Mesodermal cell (in vitro differentiated cells): ENCODE results near the gene SCAF11.
A peak's percentile ranks its signal among the peaks of the same experiment; 100 is the strongest.
"Not testable (repeated sequence)": the region's sequence is repeated elsewhere in the genome, so short reads cannot be mapped to it uniquely, and the experiment has no call there.

Experiments used
- H3K27ac ChIP-seq: 2 replicates; pipeline ENCODE4 v1.7.0; 2013; ENCODE audit warnings: mild to moderate bottlenecking, low read depth, low read length, moderate library complexity; ENCODE audit not compliant: severe bottlenecking
- H3K36me3 ChIP-seq: 2 replicates; pipeline ENCODE4 v1.7.1; 2013; ENCODE audit warnings: mild to moderate bottlenecking, low read length, moderate library complexity; ENCODE audit not compliant: control insufficient read depth, insufficient read depth
- H3K4me1 ChIP-seq: one replicate; pipeline ENCODE4 v1.7.1; 2013; ENCODE audit warnings: mild to moderate bottlenecking, low read length; ENCODE audit not compliant: insufficient read depth, control insufficient read depth, poor library complexity, severe bottlenecking
- H3K4me3 ChIP-seq: 2 replicates; pipeline ENCODE4 v1.7.0; 2013; ENCODE audit warnings: low read length, control low read depth, mild to moderate bottlenecking; ENCODE audit not compliant: insufficient read depth, poor library complexity, severe bottlenecking; ENCODE audit errors: extremely low read depth
- H3K9me3 ChIP-seq: 2 replicates; pipeline ENCODE4 v1.7.1; 2013; ENCODE audit warnings: mild to moderate bottlenecking, low read length, moderate library complexity; ENCODE audit not compliant: control insufficient read depth
- WGBS, 2 experiments: methylation state at CpG; one replicate each; pipeline ENCODE4 v1.1.5; 2013; ENCODE audit warnings: missing lambda C conversion rate in 2 of 2; ENCODE audit not compliant: insufficient coverage in 2 of 2; 5-methylcytosine and 5-hydroxymethylcytosine counted together

The SCAF11 gene

DNA sequence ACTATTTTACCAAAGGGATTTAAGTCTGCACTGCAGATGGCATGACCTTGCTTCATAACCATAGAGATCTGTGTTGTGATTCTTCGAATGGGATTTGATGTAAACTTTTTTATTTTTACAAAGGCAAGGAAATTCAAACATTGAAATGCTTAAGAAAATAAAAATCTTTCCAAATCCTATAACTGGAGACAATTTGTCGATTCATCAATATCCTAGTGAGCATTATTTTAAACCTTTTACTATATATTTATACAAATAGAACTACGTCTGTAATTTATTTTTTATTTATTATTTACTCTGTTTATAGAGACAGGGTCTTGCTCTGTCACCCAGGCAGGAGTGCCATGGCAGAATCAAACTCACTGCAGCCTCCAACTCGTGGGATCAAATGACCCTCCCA, 14.3 kb upstream of the SCAF11 start:
- no CpG with 5 or more reads among the region's 4 CpGs for WGBS, 2 experiments

DNA sequence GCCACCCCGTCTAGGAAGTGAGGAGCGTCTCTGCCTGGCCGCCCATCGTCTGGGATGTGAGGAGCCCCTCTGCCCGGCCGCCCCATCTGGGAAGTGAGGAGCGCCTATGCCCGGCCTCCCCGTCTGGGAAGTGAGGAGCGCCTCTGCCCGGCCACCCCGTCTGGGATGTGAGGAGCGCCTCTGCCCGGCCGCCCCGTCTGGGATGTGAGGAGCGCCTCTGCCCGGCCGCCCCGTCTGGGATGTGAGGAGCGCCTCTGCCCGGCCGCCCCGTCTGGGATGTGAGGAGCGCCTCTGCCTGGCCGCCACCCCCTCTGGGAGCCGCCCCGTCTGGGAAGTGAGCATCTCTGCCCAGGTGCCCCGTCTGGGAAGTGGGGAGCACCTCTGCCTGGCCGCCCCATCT, 9.7 kb upstream of the SCAF11 start:
- not testable (repeated sequence) for H3K9me3 ChIP-seq, H3K4me1 ChIP-seq, H3K27ac ChIP-seq, H3K36me3 ChIP-seq, H3K4me3 ChIP-seq
- 94 to 95% methylated on average over 3 to 14 of the region's 30 CpGs for WGBS, 2 experiments

More for the DNA sequence above, 14.3 kb upstream of the SCAF11 start:
- Histone ChIP-seq H3K36me3 (no peaks in the 10 kb centered on the region), H3K27ac (no peak overlapping the region), H3K4me1 (no peaks in the 10 kb centered on the region), H3K4me3 (no peak overlapping the region), H3K9me3 (no peaks in the 10 kb centered on the region)

DNA sequence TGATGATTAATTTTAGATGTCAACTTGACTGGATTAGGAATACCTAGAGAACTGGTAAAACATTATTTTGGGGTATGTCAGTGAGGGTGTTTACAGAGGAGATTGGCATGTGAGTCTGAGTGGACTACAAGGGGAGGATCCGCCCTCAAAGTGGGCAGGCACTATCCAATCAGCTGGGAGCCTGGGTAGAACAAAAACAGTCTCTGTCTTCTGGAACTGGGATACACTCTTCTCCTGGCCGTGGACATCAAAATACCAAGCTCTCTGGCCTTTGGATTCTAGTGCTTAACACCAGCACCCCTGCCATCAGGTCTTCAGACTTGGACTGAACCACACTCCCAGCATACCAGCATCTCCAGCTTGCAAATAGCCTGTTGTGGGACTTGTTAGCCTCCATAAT, 4.4 kb upstream of the SCAF11 start:
- no peaks in the 10 kb centered on the region for H3K36me3 ChIP-seq
- H3K27ac ChIP-seq: no peak overlapping the region
- no peaks in the 10 kb centered on the region for H3K4me1 ChIP-seq
- no peak overlapping the region for H3K4me3 ChIP-seq
- H3K9me3 ChIP-seq: peaks cover 3% of the 10 kb centered on the region
- 65 to 78% methylated on average over 1 to 2 of the region's 2 CpGs for WGBS, 2 experiments

DNA sequence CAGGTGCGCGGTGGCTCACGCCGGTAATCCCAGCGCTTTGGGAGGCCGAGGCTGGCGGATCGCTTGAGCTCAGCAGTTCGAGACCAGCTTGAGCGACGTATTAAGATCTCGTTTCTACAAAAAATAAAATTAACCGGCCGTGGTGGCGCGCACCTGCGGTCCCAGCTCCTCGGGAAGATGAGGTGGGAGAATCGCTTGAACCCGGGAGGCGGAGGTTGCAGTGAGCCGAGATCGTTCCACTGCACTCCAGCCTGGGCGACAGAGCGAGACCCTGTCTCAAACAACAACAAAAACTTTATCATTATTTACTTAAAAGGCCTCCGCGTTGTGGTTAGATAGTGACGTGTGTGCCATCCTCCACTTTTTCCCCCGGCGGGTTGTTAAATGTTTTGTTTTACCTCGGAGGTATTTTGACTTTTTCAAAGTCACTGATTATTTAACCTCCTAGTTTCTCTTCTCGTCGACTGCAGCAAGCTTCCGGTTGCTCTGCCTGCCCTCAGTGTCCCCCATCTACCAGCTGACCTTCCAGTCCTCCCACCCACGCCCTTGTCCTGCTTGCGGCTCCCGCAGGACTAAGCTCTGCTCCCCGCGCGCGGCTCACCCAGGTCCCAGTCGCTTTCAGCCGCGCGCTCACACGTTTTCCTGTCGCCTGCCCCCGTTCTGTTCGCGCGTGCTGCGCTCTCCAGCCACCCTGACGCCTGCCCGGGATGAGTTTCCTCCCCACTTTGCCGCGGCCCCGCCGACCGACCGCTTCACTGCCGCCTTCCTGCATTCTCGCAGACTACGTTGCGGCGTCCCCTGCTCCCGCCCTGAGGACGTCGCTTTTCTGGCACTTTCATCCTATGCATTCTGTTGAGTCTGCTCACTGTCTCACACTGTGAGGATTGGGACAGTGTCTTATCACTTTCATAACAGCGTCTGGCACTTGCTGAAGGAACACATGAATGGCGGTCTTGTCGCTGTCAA, 1.2 kb upstream of the SCAF11 start:
- Histone ChIP-seq H3K9me3 (no peaks in the 10 kb centered on the region), H3K27ac (peak overlapping the region; percentile 93), H3K4me1 (peaks cover 7% of the 10 kb centered on the region), H3K4me3 (peak overlapping the region; percentile 40), H3K36me3 (peaks cover under 1% of the 10 kb centered on the region)
- 34 to 36% methylated on average over 62 to 69 of the region's 71 CpGs for WGBS, 2 experiments

DNA sequence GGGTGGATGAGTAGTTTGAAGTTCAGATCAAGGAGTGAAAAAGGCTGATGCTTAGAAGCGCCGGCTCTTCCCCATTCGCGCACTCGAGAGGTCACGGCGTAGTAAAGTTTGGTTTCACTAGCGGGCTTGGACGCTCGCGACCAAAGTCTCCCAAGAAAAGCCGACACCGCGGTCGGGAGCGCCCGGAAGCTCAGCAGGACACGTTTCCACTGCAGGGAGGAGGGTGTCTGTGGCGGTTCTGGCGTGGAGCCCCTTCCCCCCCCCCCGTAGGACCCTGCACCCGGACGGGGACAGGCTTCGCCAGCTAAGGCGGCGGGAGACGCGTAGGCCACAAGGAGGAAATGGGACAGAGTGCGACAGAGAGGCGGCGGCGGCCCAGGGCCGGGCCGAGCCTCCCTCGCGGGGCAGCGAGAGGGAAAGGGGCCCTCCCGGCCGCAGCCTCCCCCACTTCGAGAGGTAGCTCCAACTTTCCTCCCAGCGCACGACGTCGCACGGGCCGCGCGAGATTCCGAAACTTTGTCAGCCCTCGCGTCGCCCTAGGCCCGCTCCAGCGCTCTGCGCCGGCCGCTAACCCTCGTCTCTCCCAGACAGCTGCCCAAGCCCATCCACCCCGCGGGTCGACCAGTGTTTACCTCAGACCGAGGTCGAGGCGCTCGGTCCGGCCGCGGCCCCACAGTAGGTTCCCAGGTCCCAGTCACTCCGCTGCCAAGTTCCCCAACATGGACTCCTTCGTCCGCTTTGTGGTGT, 480 bp downstream of the SCAF11 start:
- Histone ChIP-seq H3K27ac (peak overlapping the region; percentile 96), H3K4me3 (peak overlapping the region; percentile 82), H3K9me3 (no peaks in the 10 kb centered on the region), H3K36me3 (peaks cover 17% of the 10 kb centered on the region), H3K4me1 (peaks cover 16% of the 10 kb centered on the region)
- WGBS, 2 experiments: 0% methylated on average over 58 of the region's 71 CpGs

DNA sequence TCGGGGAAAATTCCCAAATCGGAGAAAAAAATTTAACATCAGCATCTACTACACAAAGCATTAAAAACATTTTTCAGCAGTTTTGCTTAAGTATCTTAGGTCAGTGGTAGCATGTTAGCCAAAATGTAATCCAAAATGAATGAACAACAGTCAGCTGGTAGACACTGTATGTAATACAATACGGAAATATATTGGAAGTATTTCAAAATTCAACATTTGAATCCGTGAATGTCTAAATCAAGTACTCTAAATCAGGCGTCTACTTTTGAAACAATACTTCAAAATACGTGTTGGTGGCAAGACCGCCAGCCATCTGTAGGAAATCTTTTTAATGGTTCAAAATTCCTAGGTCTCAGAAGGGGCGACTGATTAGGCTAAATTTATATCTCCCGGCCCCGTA, 1.1 kb downstream of the SCAF11 start:
- H3K36me3 ChIP-seq: peaks cover 23% of the 10 kb centered on the region
- 0% methylated on average over 6 to 7 of the region's 10 CpGs for WGBS, 2 experiments
- peak overlapping the region; percentile 82 for H3K4me3 ChIP-seq
- peaks cover 16% of the 10 kb centered on the region for H3K4me1 ChIP-seq
- H3K27ac ChIP-seq: peak overlapping the region; percentile 96
- H3K9me3 ChIP-seq: no peaks in the 10 kb centered on the region

DNA sequence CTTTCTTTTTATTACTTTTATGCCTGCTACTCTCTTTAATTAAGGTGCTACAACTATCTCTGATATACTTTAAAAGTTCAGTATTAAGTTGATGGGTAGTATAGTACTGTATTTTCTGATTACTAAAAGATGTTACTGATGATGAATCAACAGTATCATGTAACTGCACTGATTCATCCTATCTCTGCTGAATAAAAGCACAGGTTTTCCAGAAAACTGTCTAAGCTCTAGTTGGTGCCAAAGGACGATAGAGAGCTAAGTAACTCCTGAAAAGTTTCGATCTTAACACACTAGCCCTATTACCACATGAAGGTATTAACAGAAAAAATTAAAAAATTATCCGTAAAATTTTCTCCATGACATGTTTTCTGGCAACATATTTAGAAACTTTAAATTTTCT, 2.1 kb downstream of the SCAF11 start:
- H3K4me1 ChIP-seq: peaks cover 16% of the 10 kb centered on the region
- peak overlapping the region; percentile 3 for H3K27ac ChIP-seq
- no peaks in the 10 kb centered on the region for H3K9me3 ChIP-seq
- 67 to 100% methylated on average over 1 to 2 of the region's 3 CpGs for WGBS, 2 experiments
- peak overlapping the region; percentile 82 for H3K4me3 ChIP-seq
- H3K36me3 ChIP-seq: peaks cover 25% of the 10 kb centered on the region

DNA sequence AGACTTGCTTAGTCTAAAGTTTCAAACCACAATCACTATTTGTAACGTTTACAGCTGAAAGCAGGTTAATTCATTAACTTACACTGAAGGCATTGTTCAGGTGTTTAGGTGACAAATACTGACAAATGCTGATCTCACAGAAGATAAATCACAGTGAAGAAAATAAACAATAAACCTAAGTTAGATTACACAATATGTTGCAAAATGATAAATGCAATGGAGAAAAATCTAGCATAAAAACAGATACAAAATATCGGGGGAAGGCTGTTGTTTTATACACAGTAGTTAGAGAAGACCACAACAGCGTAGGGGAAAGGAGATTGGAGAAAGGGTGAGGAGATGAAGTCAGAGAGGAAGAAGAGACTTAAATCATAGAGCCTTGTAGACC, 3.0 kb downstream of the SCAF11 start:
- WGBS, 2 experiments: 86 to 100% methylated on average over 1 to 2 of the region's 3 CpGs
- Histone ChIP-seq H3K36me3 (peaks cover 35% of the 10 kb centered on the region), H3K9me3 (no peaks in the 10 kb centered on the region), H3K4me1 (peaks cover 16% of the 10 kb centered on the region), H3K4me3 (peak overlapping the region; percentile 82), H3K27ac (peak overlapping the region; percentile 71)

DNA sequence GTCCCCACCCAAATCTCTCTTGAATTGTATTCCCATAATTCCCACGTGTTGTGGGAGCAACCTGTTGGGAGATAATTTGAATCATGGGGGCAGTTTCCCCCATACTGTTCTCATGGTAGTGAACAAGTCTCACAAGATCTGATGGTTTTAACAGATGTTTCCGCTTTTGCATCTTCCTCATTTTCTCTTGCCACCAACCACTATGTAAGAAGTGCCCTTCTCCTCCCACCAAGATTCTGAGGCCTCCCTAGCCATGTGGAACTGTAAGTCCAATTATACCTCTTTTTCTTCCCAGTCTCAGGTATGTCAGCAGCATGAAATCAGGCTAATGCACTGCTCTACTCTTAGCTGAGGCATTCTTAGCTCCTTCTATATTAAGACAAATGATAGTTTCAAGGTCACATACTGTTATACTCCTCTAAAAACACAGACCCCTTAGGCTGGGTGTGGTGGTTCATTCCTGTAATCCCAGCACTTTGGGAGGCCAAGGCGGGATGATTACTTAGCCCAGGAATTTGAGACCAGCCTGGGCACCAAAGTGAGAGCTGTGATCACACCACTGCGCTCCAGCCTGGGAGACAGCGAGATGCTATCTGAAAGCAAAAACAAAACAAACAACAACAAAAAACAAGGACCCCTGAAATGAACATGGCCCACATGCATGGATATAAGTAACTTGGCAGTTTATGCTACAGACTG, 3.6 kb downstream of the SCAF11 start:
- Histone ChIP-seq H3K36me3 (peaks cover 37% of the 10 kb centered on the region), H3K27ac (peak overlapping the region; percentile 71), H3K9me3 (no peaks in the 10 kb centered on the region), H3K4me1 (peaks cover 16% of the 10 kb centered on the region), H3K4me3 (no peak overlapping the region)
- WGBS, 2 experiments: 93 to 100% methylated on average over 1 to 2 of the region's 5 CpGs

DNA sequence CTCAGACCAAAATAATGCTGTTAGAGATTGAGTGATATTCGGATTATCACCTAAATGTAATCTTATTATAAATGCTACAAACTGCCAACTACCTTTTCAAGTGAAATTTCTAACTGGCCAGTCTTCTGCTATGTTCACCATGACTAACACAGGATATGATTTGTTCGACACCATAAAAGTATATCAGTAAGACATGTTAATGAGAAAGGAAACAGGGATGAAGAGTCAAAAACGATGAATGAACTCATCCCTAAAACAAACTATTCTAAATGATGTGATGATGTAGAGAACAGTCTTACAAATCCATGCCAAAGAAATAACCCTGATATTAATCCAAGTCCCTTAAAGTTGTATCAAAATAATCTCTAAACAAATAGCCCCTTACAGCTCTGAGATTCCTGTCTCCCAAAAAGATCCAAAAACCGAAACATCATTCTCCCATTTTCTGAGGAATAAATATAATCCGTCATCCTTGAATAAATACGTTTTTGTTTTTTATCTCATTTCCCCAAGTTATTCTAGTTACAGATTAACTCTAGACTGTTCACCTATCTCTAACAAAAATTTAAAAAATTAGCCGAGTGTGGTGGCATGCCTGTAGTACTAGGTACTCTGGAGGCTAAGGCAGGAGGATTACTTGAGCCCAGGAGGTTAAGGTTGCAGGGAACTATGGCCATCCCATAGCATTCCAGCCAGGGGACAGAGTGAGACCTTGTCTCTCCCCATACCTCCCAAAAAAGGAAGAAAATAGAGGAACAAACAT, 9.1 kb downstream of the SCAF11 start:
- 96 to 100% methylated on average over 2 to 3 of the region's 7 CpGs for WGBS, 2 experiments
- Histone ChIP-seq H3K9me3 (no peaks in the 10 kb centered on the region), H3K27ac (no peak overlapping the region), H3K4me3 (no peak overlapping the region), H3K36me3 (peaks cover 43% of the 10 kb centered on the region), H3K4me1 (peaks cover 7% of the 10 kb centered on the region)
